K562 (cell line): ENCODE measurements around the gene HOXB8. TPM values are rescaled to one million over a fixed set of nuclear protein-coding genes. Genes with fewer than 3 reads are reported as not detected.

Source experiments
- CREBBP ChIP-seq: IDR thresholded peaks from one replicate; pipeline ENCODE4 v1.6.1; 2012; ENCODE audit warnings: low read depth, mild to moderate bottlenecking, control low read depth, inconsistent platforms, low read length
- CREM ChIP-seq: IDR thresholded peaks from 2 replicates; pipeline ENCODE4 v1.6.1; 2014; ENCODE audit warnings: antibody characterized with exemption, low read depth
- E4F1 ChIP-seq: fragments of 250-450 bp; sonication (Bioruptor Pico); IDR thresholded peaks from 2 replicates; pipeline ENCODE4 v1.5.0; 2021; ENCODE audit warnings: mild to moderate bottlenecking, borderline replicate concordance
- ETV1 ChIP-seq: fragments of 450-650 bp; conservative IDR thresholded peaks from 2 replicates; pipeline ENCODE4 v1.6.1; 2016; ENCODE audit warnings: missing genetic modification characterization, control low read depth, low read depth, missing compliant biosample characterization
- EWSR1 ChIP-seq: fragments of 450-650 bp; IDR thresholded peaks from 2 replicates; pipeline ENCODE4 v1.6.1; 2018; ENCODE audit warnings: borderline replicate concordance, mild to moderate bottlenecking, low read depth, moderate library complexity; ENCODE audit not compliant: partially characterized antibody
- FOXO4 ChIP-seq: fragments of 450-650 bp; formaldehyde crosslinking; IDR thresholded peaks from 2 replicates; pipeline ENCODE4 v1.4.0; 2020; ENCODE audit warnings: mild to moderate bottlenecking, moderate library complexity
- GATAD2A ChIP-seq: fragments of 450-650 bp; IDR thresholded peaks from 2 replicates; pipeline ENCODE4 v1.6.1; 2017
- MAZ ChIP-seq, 2 experiments: fragments of 450-650 bp in 1 of 2; sonication (generic) in 1 of 2; formaldehyde crosslinking; IDR thresholded peaks in 1 of 2; conservative IDR thresholded peaks in 1 of 2; 2 replicates each; pipeline versions ENCODE4 v1.4.0 to v1.5.0; 2020; ENCODE audit warnings: mild to moderate bottlenecking in 1 of 2, missing genetic modification reagents in 1 of 2
- NONO ChIP-seq, 2 experiments: fragments of 200-400 bp in 1 of 2; fragments of 450-650 bp in 1 of 2; formaldehyde crosslinking in 1 of 2; IDR thresholded peaks; 2 replicates each; pipeline ENCODE4 v1.6.1; 2017; ENCODE audit warnings: low read depth in 2 of 2, mild to moderate bottlenecking in 2 of 2, moderate library complexity in 2 of 2, low read length in 1 of 2
- PPARD ChIP-seq: fragments of 250-450 bp; sonication (Bioruptor Pico); IDR thresholded peaks from 2 replicates; pipeline ENCODE4 v1.8.0; 2022; ENCODE audit warnings: inconsistent platforms, mild to moderate bottlenecking, moderate library complexity
- ZNF24 ChIP-seq: fragments of 450-650 bp; IDR thresholded peaks from 2 replicates; pipeline ENCODE4 v1.6.1; 2016
- ZNF282 ChIP-seq: sonication (generic); formaldehyde crosslinking; IDR thresholded peaks from 2 replicates; pipeline ENCODE4 v1.8.1; 2023; ENCODE audit warnings: missing genetic modification reagents
- ZNF507 ChIP-seq: conservative IDR thresholded peaks from 2 replicates; pipeline ENCODE4 v1.6.1; 2017; ENCODE audit warnings: missing genetic modification characterization, missing compliant biosample characterization
- ZNF592 ChIP-seq: fragments of 450-650 bp; IDR thresholded peaks from 2 replicates; pipeline ENCODE4 v1.6.1; 2017; ENCODE audit warnings: antibody characterized with exemption, mild to moderate bottlenecking
- polyA plus RNA-seq, 8 experiments: library from polyadenylated mRNA; depleted of rRNA in 4 of 8; stranded (reverse) in 5 of 8; unstranded in 3 of 8; fragments of >200 nt; fragmentation: Nextera tagmentation in 2 of 8; fragmentation: Illumina TruSeq in 1 of 8; extraction: Ambion mirVana in 2 of 8; extraction: Trizol in 1 of 8; gene quantifications; 2 replicates each; pipeline versions ENCODE4 v1.2.1 to v1.2.3, GENCODE V29; 2011 to 2014; ENCODE audit warnings: inconsistent platforms in 1 of 8, missing spikeins in 1 of 8
- total RNA-seq, 7 experiments: library from RNA; depleted of rRNA in 6 of 7; stranded (reverse); fragments of >200 nt in 6 of 7; fragmentation: Illumina TruSeq in 2 of 7; extraction: Trizol in 2 of 7; gene quantifications; 2 replicates each; pipeline versions ENCODE4 v1.2.1 to v1.2.3, GENCODE V29; 2011 to 2021; ENCODE audit warnings: low replicate concordance in 1 of 7
- TF ChIP-seq, protein P1 (sequence below): conservative IDR thresholded peaks from 2 replicates; pipeline ENCODE4 v1.6.1; 2011; ENCODE audit warnings: low read depth, mild to moderate bottlenecking, low read length; ENCODE audit not compliant: control insufficient read depth
- TF ChIP-seq, protein P2 (sequence below): sonication (generic); formaldehyde crosslinking; IDR thresholded peaks from 2 replicates; pipeline ENCODE4 v1.8.1; 2023; ENCODE audit warnings: mild to moderate bottlenecking, missing genetic modification reagents, moderate library complexity

Gene HOXB8
- total and polyA plus RNA-seq, 9 of the 15 experiments (the other 6 are each of a cell fraction or from before 2014, with no cell fraction given): 0.52 to 23.8 (median 3.6) TPM

DNA sequence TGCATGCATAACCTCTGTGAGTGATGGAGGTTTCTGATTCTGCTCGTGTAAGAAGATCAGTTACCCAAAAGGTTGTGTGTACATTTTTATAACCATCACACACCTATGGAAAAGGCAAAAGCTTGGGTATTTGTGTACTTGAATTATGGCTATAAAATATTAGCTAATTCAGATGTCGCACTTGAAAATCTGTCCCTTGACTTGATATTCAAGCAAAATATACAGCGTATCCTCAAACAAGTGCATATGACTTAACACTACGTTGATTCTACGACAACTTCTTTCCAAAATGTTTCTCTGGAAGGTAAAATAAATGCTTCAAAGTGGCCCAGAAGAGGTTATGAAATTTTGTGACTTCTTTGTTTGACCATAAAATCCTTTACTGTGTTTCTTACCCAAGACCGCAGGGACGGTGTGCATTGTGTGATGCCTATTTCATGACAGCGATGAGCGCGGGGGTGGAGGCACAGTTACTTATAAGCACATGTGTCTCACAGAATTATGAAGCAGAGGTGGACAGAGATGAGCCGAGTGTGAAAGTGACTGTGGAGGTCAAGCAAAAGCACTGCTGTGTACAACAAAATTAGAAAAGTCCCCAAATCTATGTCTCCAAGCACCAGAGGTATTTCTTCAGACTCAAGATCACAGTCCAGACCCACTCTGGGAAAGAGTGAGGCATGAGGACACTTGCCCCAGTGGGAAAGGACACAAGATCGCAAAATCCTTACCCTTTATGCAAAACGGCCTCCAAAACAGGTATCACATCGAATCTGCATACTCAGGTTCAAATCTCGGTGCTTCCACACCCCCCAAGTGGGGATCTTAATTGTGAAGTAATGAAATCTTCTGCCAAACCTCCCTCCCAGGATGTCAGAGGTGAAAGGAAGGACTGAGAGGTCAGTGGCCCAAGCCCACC is 15.2 kb upstream of the HOXB8 start (continued):
- TF ChIP-seq ZNF592 (no peak), E4F1 (no peak), ZNF507 (tag) (no peak), PPARD (CRISPR knock-in tag) (no peak), NONO (IDR thresholded peaks at IDR 0.05; ENCODE audit: low read depth in 2 of 2, low read length in 1 of 2) (no peak), MAZ (CRISPR knock-in tag; conservative IDR thresholded peaks at IDR 0.05 in 1 of 2, IDR thresholded peaks at IDR 0.05 in 1 of 2) (no peak), GATAD2A (no peak), ZNF24 (no peak), EWSR1 (no peak), CREBBP (no peak), ZNF282 (CRISPR knock-in tag) (no peak), ETV1 (tag) (no peak), FOXO4 (no peak), CREM (peak; percentile 37; the same call in 1 of the 2 replicates)
- TF ChIP-seq, protein P1, sequence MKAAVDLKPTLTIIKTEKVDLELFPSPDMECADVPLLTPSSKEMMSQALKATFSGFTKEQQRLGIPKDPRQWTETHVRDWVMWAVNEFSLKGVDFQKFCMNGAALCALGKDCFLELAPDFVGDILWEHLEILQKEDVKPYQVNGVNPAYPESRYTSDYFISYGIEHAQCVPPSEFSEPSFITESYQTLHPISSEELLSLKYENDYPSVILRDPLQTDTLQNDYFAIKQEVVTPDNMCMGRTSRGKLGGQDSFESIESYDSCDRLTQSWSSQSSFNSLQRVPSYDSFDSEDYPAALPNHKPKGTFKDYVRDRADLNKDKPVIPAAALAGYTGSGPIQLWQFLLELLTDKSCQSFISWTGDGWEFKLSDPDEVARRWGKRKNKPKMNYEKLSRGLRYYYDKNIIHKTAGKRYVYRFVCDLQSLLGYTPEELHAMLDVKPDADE: no peak
- TF ChIP-seq, protein P2, sequence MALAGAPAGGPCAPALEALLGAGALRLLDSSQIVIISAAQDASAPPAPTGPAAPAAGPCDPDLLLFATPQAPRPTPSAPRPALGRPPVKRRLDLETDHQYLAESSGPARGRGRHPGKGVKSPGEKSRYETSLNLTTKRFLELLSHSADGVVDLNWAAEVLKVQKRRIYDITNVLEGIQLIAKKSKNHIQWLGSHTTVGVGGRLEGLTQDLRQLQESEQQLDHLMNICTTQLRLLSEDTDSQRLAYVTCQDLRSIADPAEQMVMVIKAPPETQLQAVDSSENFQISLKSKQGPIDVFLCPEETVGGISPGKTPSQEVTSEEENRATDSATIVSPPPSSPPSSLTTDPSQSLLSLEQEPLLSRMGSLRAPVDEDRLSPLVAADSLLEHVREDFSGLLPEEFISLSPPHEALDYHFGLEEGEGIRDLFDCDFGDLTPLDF (CRISPR knock-in tag): no peak
